ENCODE data around the gene FRMD4A.

DNA sequence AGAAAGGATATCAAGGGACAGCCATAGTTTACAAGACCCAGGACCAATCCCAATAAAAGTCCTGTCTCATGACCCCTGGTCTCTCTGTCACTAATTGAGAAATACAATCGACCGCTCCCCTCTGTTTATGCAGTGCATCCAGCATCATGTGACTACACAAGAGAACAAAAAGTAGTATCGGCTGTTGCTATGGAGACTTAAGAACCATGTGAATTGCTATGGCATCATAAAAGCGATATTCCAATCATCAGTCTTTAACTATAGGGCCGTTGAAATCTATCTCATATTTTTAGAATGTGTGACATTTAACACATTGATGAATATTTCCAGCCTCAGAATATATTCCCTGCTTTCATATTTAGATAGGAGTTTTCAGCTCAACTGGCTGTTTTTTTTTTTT is 139.3 kb downstream of the FRMD4A start:
- TF ChIP-seq, protein P1, sequence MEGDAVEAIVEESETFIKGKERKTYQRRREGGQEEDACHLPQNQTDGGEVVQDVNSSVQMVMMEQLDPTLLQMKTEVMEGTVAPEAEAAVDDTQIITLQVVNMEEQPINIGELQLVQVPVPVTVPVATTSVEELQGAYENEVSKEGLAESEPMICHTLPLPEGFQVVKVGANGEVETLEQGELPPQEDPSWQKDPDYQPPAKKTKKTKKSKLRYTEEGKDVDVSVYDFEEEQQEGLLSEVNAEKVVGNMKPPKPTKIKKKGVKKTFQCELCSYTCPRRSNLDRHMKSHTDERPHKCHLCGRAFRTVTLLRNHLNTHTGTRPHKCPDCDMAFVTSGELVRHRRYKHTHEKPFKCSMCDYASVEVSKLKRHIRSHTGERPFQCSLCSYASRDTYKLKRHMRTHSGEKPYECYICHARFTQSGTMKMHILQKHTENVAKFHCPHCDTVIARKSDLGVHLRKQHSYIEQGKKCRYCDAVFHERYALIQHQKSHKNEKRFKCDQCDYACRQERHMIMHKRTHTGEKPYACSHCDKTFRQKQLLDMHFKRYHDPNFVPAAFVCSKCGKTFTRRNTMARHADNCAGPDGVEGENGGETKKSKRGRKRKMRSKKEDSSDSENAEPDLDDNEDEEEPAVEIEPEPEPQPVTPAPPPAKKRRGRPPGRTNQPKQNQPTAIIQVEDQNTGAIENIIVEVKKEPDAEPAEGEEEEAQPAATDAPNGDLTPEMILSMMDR (IDR thresholded peaks at IDR 0.05) = no peak
- TF ChIP-seq POLR2A (IDR thresholded peaks at IDR 0.05) = no peak
